A549 (cell line): ENCODE measurements around the gene NFRKB. TPM values are rescaled to one million over a fixed set of nuclear protein-coding genes. Genes with fewer than 3 reads are reported as not detected.
A peak's percentile ranks its signal among the peaks of the same experiment; 100 is the strongest.

Experiments
- ATAC-seq, 2 experiments: fragments of 200-7000 bp in 1 of 2; fragments of >200 bp in 1 of 2; cut with Nextera tagmentation in 1 of 2; cut with Tn5 transposase in 1 of 2; 3 replicates each; pipeline versions ENCODE4 v1.8.0 to v1.9.1; 2018 to 2020; ENCODE audit warnings: mild to moderate bottlenecking in 1 of 2, moderate library complexity in 1 of 2
- CTCF ChIA-PET: fragments of 300-600 bp; sonication (Branson Sonifier 250); formaldehyde crosslinking; extraction: SDS; loops from one replicate; lab custom pipeline; 2021; ENCODE audit warnings: antibody characterized with exemption, inconsistent platforms; lab: Yijun Ruan, JAX
- POLR2A ChIA-PET: fragments of 350-600 bp; formaldehyde crosslinking; extraction: SDS; loops from one replicate; lab custom pipeline; 2021; ENCODE audit warnings: antibody characterized with exemption, inconsistent platforms; lab: Yijun Ruan, JAX
- DNase-seq, 2 experiments: peaks; one replicate each; pipeline versions ENCODE4 v3.0.0 to v3.0.0-alpha.2; 2011 to 2016; ENCODE audit warnings: low read depth in 1 of 2, low spot score in 1 of 2
- FAIRE-seq: peaks from 2 replicates; lab custom pipeline; 2011; peaks lifted over from hg19 to GRCh38; lab: Jason Lieb, UNC
- H3K27ac ChIP-seq, 2 experiments: fragments of >200 bp; sonication (Bioruptor Twin); formaldehyde crosslinking; 3 replicates each; pipeline ENCODE4 v1.5.1; 2016 to 2017
- H3K4me1 ChIP-seq: fragments of >200 bp; sonication (Bioruptor Twin); formaldehyde crosslinking; 3 replicates; pipeline ENCODE4 v1.6.1; 2016
- H3K4me2 ChIP-seq: fragments of >200 bp; sonication (Bioruptor Twin); formaldehyde crosslinking; 3 replicates; pipeline ENCODE4 v1.6.1; 2016
- H3K4me3 ChIP-seq: fragments of >200 bp; sonication (Bioruptor Twin); formaldehyde crosslinking; 3 replicates; pipeline ENCODE4 v1.5.1; 2016
- H3K9me3 ChIP-seq: fragments of >200 bp; sonication (Bioruptor Twin); formaldehyde crosslinking; 3 replicates; pipeline ENCODE4 v1.6.1; 2016
- CBX2 ChIP-seq: fragments of 200-600 bp; sonication (generic); IDR thresholded peaks from 2 replicates; pipeline ENCODE4 v1.6.1; 2016; ENCODE audit warnings: low read depth, mild to moderate bottlenecking, borderline replicate concordance
- CEBPB ChIP-seq, 2 experiments: fragments of >200 bp in 1 of 2; sonication (Bioruptor Twin) in 1 of 2; formaldehyde crosslinking in 1 of 2; IDR thresholded peaks; 2 replicates each; pipeline ENCODE4 v1.6.1; 2012 to 2016
- CHD4 ChIP-seq: fragments of 200-600 bp; sonication (generic); IDR thresholded peaks from 2 replicates; pipeline ENCODE4 v1.6.1; 2016; ENCODE audit warnings: antibody characterized with exemption, mild to moderate bottlenecking, borderline replicate concordance
- EHMT2 ChIP-seq: fragments of 200-600 bp; sonication (generic); IDR thresholded peaks from 2 replicates; pipeline ENCODE4 v1.6.1; 2016; ENCODE audit warnings: antibody characterized with exemption, low read depth, mild to moderate bottlenecking, moderate library complexity
- ESRRA ChIP-seq: fragments of 150-350 bp; IDR thresholded peaks from 2 replicates; pipeline ENCODE4 v1.6.1; 2014; ENCODE audit warnings: mild to moderate bottlenecking, low read length, borderline replicate concordance
- FOSB ChIP-seq: fragments of 250-450 bp; sonication (Bioruptor Pico); IDR thresholded peaks from 2 replicates; pipeline ENCODE4 v1.5.0; 2020; ENCODE audit warnings: mild to moderate bottlenecking, moderate library complexity
- GATA3 ChIP-seq: IDR thresholded peaks from 2 replicates; pipeline ENCODE4 v1.6.1; 2012; ENCODE audit warnings: borderline replicate concordance
- HOXA7 ChIP-seq: fragments of 250-450 bp; sonication (Bioruptor Pico); IDR thresholded peaks from 2 replicates; pipeline ENCODE4 v1.5.0; 2020; ENCODE audit warnings: mild to moderate bottlenecking, moderate library complexity
- HOXB5 ChIP-seq: fragments of 250-450 bp; sonication (Bioruptor Pico); IDR thresholded peaks from 2 replicates; pipeline ENCODE4 v1.5.0; 2020; ENCODE audit warnings: mild to moderate bottlenecking, moderate library complexity
- KDM1A ChIP-seq: fragments of 200-600 bp; sonication (generic); IDR thresholded peaks from 2 replicates; pipeline ENCODE4 v1.6.1; 2016; ENCODE audit warnings: low read depth, mild to moderate bottlenecking
- MAFK ChIP-seq: fragments of 450-650 bp; IDR thresholded peaks from 2 replicates; pipeline ENCODE4 v1.6.1; 2014; ENCODE audit not compliant: partially characterized antibody
- MYC ChIP-seq: IDR thresholded peaks from 2 replicates; pipeline ENCODE4 v1.6.1; 2012; ENCODE audit warnings: mild to moderate bottlenecking, inconsistent platforms, low read length, improper control_type of control experiment, borderline replicate concordance
- POLR2AphosphoS2 ChIP-seq: conservative IDR thresholded peaks from 2 replicates; pipeline ENCODE4 v1.6.1; 2012; ENCODE audit warnings: low read length, improper control_type of control experiment, inconsistent platforms
- SMC3 ChIP-seq: fragments of >200 bp; sonication (Bioruptor Twin); formaldehyde crosslinking; IDR thresholded peaks from 3 replicates; pipeline ENCODE4 v1.6.1; 2018; ENCODE audit warnings: inconsistent platforms
- ZNF302 ChIP-seq: fragments of 250-450 bp; sonication (Bioruptor Pico); IDR thresholded peaks from 2 replicates; pipeline ENCODE4 v1.9.0; 2021; ENCODE audit warnings: inconsistent platforms, mild to moderate bottlenecking, moderate library complexity
- ZSCAN20 ChIP-seq: fragments of 250-450 bp; sonication (Bioruptor Pico); IDR thresholded peaks from 2 replicates; pipeline ENCODE4 v1.8.0; 2022; ENCODE audit warnings: mild to moderate bottlenecking, moderate library complexity
- WGBS: methylation state at CpG from one replicate; pipeline ENCODE4 v1.1.6; 2017; ENCODE audit errors: missing lambda C conversion rate; 5-methylcytosine and 5-hydroxymethylcytosine counted together
- polyA plus RNA-seq, 4 experiments: library from polyadenylated mRNA; depleted of rRNA in 3 of 4; stranded (reverse); fragments of >200 nt; fragmentation: RNase III in 1 of 4; extraction: RNeasy Plus Mini Kit Qiagen cat#74134 plus additional on column Dnase treatment in 1 of 4; gene quantifications; 2 replicates in 3 of 4; 3 replicates in 1 of 4; pipeline ENCODE4 v1.2.3, GENCODE V29; 2011 to 2017
- TF ChIP-seq, protein P1 (sequence below): fragments of 250-450 bp; sonication (Bioruptor Pico); IDR thresholded peaks from 2 replicates; pipeline ENCODE4 v1.5.0; 2021; ENCODE audit warnings: mild to moderate bottlenecking, moderate library complexity, borderline replicate concordance
- TF ChIP-seq, protein P2 (sequence below): IDR thresholded peaks from 2 replicates; pipeline ENCODE4 v1.6.1; 2012

NFRKB gene
- polyA plus RNA-seq, 2 of the 4 experiments (the other 2 are of a cell fraction), result 10.2 to 12.6 TPM

DNA sequence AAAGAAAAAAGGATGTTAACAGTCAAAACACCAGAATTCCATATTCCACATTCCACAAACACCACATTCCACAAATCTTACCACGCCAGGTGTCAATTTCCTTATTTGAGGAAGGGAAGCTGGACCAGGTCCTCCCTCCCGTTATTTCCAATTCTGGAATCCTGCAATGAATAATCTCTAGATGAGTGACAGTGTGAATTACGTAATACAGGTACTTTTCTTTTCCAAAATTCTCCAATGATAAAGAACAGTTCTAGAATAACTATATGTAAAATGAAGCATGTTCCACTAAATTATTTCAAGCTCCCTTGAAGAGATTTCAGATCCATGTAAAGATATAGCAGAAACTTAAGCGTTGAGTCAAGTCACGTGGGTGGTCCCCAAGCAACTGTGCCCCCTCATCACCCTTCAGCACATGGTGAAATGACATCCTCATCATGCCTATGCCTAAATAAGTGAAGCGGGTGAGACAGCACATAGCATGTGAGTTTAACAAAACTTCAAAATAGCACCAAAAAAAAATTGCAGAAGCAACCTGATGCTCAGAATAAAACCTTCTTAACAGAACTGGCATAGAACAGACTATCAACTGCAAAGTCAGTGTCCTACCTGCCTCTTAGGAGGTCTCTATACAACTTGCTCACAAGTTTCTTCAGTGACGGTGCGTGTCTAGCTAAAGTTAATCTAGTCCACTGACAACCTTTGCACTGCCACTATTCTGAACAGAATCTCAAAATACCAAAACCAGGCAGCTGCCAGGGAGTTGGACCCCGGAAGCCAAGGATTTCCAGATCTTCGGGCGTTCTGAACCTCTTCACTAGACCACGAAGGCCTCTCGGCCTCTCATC, 876 bp downstream of the NFRKB start:
- Histone ChIP-seq H3K4me1 (peaks cover 11% of the 10 kb centered on the region; the same call in 1 of the 3 replicates), H3K9me3 (no peaks in the 10 kb centered on the region), H3K4me3 (peak overlapping the region; percentile 73), H3K4me2 (peak overlapping the region; percentile 91), H3K27ac (peak overlapping the region; percentile 83 to 100)
- ChIA-PET CTCF (interaction anchor here (2.7 to 3.0 kb wide), 2 partner anchors 13 to 109 kb away, joined by 12 read pairs; no protein-coding TSS in a partner anchor), POLR2A (no interaction called here)
- ATAC-seq, result peak; percentile 24 to 26; a peak in 3 of 6 replicates
- no peak for DNase-seq
- 27% methylated on average over 12 of the region's 13 CpGs for WGBS
- no peak for FAIRE-seq
- TF ChIP-seq CEBPB (IDR thresholded peaks at IDR 0.05) (0 out of 4 replicates have a peak, but pooled peaks of 1 of the 2 experiments have one; percentile 26), KDM1A (no peak)

- Histone ChIP-seq H3K9me3 (no peaks in the 10 kb centered on the region), H3K4me3 (no peak overlapping the region), H3K27ac (no peak overlapping the region), H3K4me2 (no peak overlapping the region), H3K4me1 (no peaks in the 10 kb centered on the region)
- no peak for ATAC-seq
- no peak for FAIRE-seq
- CTCF ChIA-PET, result no interaction called here
- TF ChIP-seq MAFK (no peak), CHD4 (no peak), POLR2AphosphoS2 (no peak), ZNF302 (CRISPR knock-in tag) (no peak)
- TF ChIP-seq, protein P1, sequence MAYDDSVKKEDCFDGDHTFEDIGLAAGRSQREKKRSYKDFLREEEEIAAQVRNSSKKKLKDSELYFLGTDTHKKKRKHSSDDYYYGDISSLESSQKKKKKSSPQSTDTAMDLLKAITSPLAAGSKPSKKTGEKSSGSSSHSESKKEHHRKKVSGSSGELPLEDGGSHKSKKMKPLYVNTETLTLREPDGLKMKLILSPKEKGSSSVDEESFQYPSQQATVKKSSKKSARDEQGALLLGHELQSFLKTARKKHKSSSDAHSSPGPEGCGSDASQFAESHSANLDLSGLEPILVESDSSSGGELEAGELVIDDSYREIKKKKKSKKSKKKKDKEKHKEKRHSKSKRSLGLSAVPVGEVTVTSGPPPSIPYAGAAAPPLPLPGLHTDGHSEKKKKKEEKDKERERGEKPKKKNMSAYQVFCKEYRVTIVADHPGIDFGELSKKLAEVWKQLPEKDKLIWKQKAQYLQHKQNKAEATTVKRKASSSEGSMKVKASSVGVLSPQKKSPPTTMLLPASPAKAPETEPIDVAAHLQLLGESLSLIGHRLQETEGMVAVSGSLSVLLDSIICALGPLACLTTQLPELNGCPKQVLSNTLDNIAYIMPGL (CRISPR knock-in tag), result no peak
- POLR2A ChIA-PET, result no interaction called here
- DNase-seq, result no peak
- 91% methylated on average over 5 of the region's 5 CpGs for WGBS
Measured at GRCh38 chr11:129888451-129888850, 6.9 kb downstream of the NFRKB start.

DNA sequence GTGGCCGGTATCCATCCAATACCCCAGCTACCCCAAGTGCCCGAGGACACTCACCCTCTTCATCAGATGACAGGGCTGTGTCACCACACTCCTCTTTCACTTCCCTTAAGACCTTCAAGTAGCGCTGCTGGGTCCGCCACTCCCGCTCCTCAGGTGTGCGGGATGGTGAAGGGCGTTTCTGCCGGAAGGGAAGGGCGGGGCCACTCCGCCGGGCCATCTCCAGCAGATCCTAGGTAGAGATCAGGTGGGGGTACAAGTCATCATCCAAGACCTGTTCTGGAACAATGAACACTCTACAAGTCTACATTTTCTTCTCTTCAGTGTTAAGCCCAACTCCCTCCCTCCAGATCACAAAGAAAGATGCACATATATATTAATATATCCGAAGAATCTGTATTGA, 10.0 kb downstream of the NFRKB start:
- Histone ChIP-seq H3K4me3 (no peak overlapping the region), H3K4me2 (no peak overlapping the region), H3K27ac (no peak overlapping the region), H3K4me1 (no peaks in the 10 kb centered on the region), H3K9me3 (no peaks in the 10 kb centered on the region)
- CTCF ChIA-PET, result interaction anchor here (1.2 kb wide), 2 partner anchors 12 to 100 kb away, joined by 5 read pairs; no protein-coding TSS in a partner anchor
- no peak for DNase-seq
- no peak for TF ChIP-seq MAFK
- TF ChIP-seq, protein P1 (CRISPR knock-in tag), result no peak
- TF ChIP-seq EHMT2, result no peak
- no peak for TF ChIP-seq ZSCAN20 (CRISPR knock-in tag)
- no peak for TF ChIP-seq HOXB5 (CRISPR knock-in tag)
- TF ChIP-seq SMC3, result no peak
- no peak for TF ChIP-seq ESRRA
- no peak for TF ChIP-seq CEBPB (IDR thresholded peaks at IDR 0.05)
- ATAC-seq, result no peak
- WGBS, result 92% methylated on average over 12 of the region's 12 CpGs
- FAIRE-seq, result no peak
- POLR2A ChIA-PET, result no interaction called here

DNA sequence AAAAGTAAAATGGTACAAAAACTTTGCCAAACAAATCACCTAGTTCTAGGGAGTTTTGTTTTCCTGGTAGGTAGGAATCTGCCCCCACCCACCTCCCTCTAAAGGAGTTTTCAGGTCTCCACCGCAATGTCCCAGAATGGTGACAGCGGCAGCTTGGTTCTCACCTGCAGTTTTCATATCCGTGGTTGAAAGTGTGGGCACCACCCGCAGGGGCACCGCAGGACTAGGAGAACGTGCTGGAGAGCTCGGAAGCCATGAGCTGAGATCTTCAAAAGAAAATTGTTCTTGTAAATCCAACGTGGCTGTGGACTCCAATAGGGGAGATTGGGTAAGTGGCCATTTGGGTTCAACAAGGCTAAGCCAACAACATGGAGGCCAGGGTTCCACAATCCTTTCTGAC, 10.8 kb downstream of the NFRKB start:
- Histone ChIP-seq H3K27ac (no peak overlapping the region), H3K4me1 (no peaks in the 10 kb centered on the region), H3K4me2 (no peak overlapping the region), H3K4me3 (no peak overlapping the region), H3K9me3 (no peaks in the 10 kb centered on the region)
- CTCF ChIA-PET, result interaction anchor here (1.2 kb wide), 2 partner anchors 11 to 99 kb away, joined by 5 read pairs; no protein-coding TSS in a partner anchor
- ATAC-seq (no peak), FAIRE-seq (no peak), DNase-seq (no peak)
- 84% methylated on average over 8 of the region's 8 CpGs for WGBS
- POLR2A ChIA-PET, result no interaction called here
- TF ChIP-seq FOSB (CRISPR knock-in tag), result no peak
- TF ChIP-seq GATA3, result no peak
- no peak for TF ChIP-seq MYC
- TF ChIP-seq ZSCAN20 (CRISPR knock-in tag), result no peak
- TF ChIP-seq MAFK, result no peak
- TF ChIP-seq HOXA7, result no peak
- TF ChIP-seq, protein P2, sequence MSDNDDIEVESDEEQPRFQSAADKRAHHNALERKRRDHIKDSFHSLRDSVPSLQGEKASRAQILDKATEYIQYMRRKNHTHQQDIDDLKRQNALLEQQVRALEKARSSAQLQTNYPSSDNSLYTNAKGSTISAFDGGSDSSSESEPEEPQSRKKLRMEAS, result no peak
- no peak for TF ChIP-seq KDM1A
- TF ChIP-seq CBX2, result no peak
- TF ChIP-seq HOXB5 (CRISPR knock-in tag), result no peak
